ENCODE results near the gene PSTPIP2. TPM values are rescaled to one million over a fixed set of nuclear protein-coding genes. Genes with fewer than 3 reads are reported as not detected.

Gene PSTPIP2
- total and polyA plus RNA-seq, 4 donors = 7.5 to 49.1 (median 12.8) TPM

- no peak for DNase-seq
- ATAC-seq (ENCODE audit: insufficient read depth, low FRiP score) = no peak
- Histone ChIP-seq H3K4me1 (ENCODE audit: control insufficient read depth in 5 of 5, insufficient read depth in 5 of 5, low read length in 5 of 5) (no peaks in the 10 kb centered on the region), H3K36me3 (ENCODE audit: control insufficient read depth in 4 of 4, insufficient read depth in 4 of 4, low read length in 4 of 4) (peaks cover 23 to 50% (median 43%) of the 10 kb centered on the region in 4 donors), H3K9ac (ENCODE audit: insufficient read depth in 1 of 2, low read length in 2 of 2) (no peak overlapping the region), H3K27ac (ENCODE audit: low read depth in 1 of 2, low read length in 1 of 2) (no peak overlapping the region), H3K27me3 (ENCODE audit: control insufficient read depth in 3 of 3, insufficient read depth in 3 of 3, low read length in 2 of 3) (no peaks in the 10 kb centered on the region), H3K9me3 (ENCODE audit: control insufficient read depth in 4 of 4, insufficient read depth in 3 of 4, low read length in 3 of 4) (no peaks in the 10 kb centered on the region), H3K4me3 (no peak overlapping the region)
- no peak for TF ChIP-seq CTCF (IDR thresholded peaks at IDR 0.05; ENCODE audit: control extremely low read depth, extremely low read depth)
- 89 to 94% methylated on average over 2 of the region's 2 CpGs for WGBS, 2 donors
These were observed 131.3 kb downstream of the PSTPIP2 start for GRCh38 chr18:45940724-45941123.

DNA sequence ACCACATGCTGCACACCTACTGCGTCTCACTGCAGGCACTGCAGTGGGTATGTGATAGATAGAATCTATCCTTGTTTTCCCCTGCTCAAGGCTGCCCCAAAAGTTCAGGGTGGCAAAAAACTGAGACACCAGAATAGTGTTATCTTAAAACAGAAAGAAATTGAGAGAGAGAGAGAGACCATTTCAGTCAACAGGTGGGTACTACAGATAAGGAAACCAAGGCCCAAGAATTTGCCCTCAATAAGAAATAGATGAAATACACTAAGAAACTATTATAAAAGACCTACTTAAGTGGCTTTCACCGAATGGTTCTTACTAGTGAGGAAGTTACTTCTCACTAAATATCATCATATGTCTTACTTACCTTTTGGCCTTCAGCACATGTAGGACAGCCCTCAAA lies 132.8 kb downstream of the PSTPIP2 start:
- Histone ChIP-seq H3K27ac (ENCODE audit: low read depth in 1 of 2, low read length in 1 of 2) (no peak overlapping the region), H3K9ac (ENCODE audit: insufficient read depth in 1 of 2, low read length in 2 of 2) (no peak overlapping the region), H3K9me3 (ENCODE audit: control insufficient read depth in 4 of 4, insufficient read depth in 3 of 4, low read length in 3 of 4) (no peaks in the 10 kb centered on the region), H3K27me3 (ENCODE audit: control insufficient read depth in 3 of 3, insufficient read depth in 3 of 3, low read length in 2 of 3) (no peaks in the 10 kb centered on the region), H3K4me1 (ENCODE audit: control insufficient read depth in 5 of 5, insufficient read depth in 5 of 5, low read length in 5 of 5) (no peaks in the 10 kb centered on the region), H3K4me3 (no peak overlapping the region), H3K36me3 (ENCODE audit: control insufficient read depth in 4 of 4, insufficient read depth in 4 of 4, low read length in 4 of 4) (peaks cover 26 to 50% (median 44%) of the 10 kb centered on the region in 4 donors)
- 89 to 91% methylated on average over 2 of the region's 2 CpGs for WGBS, 2 donors
- no peak for TF ChIP-seq CTCF (IDR thresholded peaks at IDR 0.05; ENCODE audit: control extremely low read depth, extremely low read depth)
- ATAC-seq (ENCODE audit: insufficient read depth, low FRiP score) = no peak
- no peak for DNase-seq

GRCh38 chr18:45938488-45938935 lies 133.5 kb downstream of the PSTPIP2 start:
- H3K36me3 ChIP-seq (ENCODE audit: control insufficient read depth in 4 of 4, insufficient read depth in 4 of 4, low read length in 4 of 4) = peaks cover 26 to 45% (median 42%) of the 10 kb centered on the region in 4 donors
- no peak for ATAC-seq (ENCODE audit: insufficient read depth, low FRiP score)

More at GRCh38 chr18:45938488-45938935, 133.5 kb downstream of the PSTPIP2 start:
- H3K4me3 ChIP-seq = no peak overlapping the region
- WGBS, 2 donors = 46 to 79% methylated on average over 2 of the region's 2 CpGs
- no peak overlapping the region for H3K9ac ChIP-seq (ENCODE audit: insufficient read depth in 1 of 2, low read length in 2 of 2)
- H3K27me3 ChIP-seq (ENCODE audit: control insufficient read depth in 3 of 3, insufficient read depth in 3 of 3, low read length in 2 of 3) = no peaks in the 10 kb centered on the region
- H3K4me1 ChIP-seq (ENCODE audit: control insufficient read depth in 5 of 5, insufficient read depth in 5 of 5, low read length in 5 of 5) = no peaks in the 10 kb centered on the region
- no peak overlapping the region for H3K27ac ChIP-seq (ENCODE audit: low read depth in 1 of 2, low read length in 1 of 2)
- no peaks in the 10 kb centered on the region for H3K9me3 ChIP-seq (ENCODE audit: control insufficient read depth in 4 of 4, insufficient read depth in 3 of 4, low read length in 3 of 4)
- DNase-seq = no peak
- TF ChIP-seq CTCF (IDR thresholded peaks at IDR 0.05; ENCODE audit: control extremely low read depth, extremely low read depth) = no peak
